Measurements from ENCODE around the gene AK4. TPM values are rescaled to one million over a fixed set of nuclear protein-coding genes. Genes with fewer than 3 reads are reported as not detected.

Gene AK4
- total and polyA plus RNA-seq, 2 donors from 2014 or later = 47.6 to 131 TPM

DNA sequence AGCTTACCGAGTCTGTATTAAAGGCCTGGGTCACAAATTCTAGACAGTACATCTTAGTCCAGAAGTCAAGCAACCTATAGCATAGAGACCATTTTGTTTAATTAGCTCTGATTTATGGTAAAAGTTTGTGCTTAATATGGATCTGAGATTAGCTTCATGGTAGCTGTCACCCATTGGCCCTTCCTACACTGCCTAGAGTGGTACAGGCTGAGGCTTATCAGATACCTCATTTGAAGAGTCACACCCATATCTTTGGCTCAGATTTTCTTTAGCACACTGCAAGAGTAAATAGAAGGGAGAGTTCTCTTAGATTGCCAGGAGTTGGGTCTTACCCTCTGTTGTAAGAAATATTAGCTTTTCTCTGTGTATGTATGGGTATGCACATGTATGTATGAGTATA, 3.6 kb downstream of the AK4 start:
- intact Hi-C loops (cut with DNase I) = no loop called here
- H3K36me3 ChIP-seq (ENCODE audit: control insufficient read depth in 2 of 3, insufficient read depth in 3 of 3, low read length in 3 of 3) = no peaks in the 10 kb centered on the region
- peak overlapping the region; percentile 44 to 53 for H3K27ac ChIP-seq (ENCODE audit: low read depth in 2 of 2, low read length in 2 of 2)

DNA sequence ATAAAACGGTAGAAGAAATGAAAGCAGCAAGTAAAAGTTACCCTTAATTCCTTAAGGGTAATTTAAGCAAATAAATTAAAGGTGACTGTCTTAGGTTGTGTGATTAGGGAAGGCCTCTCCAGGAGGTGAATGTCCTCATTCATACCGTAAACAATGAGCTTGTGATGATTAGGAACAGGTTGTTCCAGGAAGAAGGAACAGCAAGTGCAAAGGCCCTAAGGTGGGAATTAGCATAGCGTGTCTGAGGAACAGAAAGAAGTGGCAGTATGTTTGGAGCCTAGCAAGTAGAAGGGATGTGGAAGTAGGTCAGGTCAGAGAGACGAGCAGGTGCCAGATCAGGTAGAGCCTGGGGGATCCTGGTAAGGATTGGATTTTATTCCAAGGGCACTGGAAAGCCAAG, 5.6 kb downstream of the AK4 start:
- FAIRE-seq (no peak), DNase-seq (no peak)
- Histone ChIP-seq H3K27ac (ENCODE audit: low read depth in 2 of 2, low read length in 2 of 2) (peak overlapping the region; percentile 64 to 73), H3K27me3 (ENCODE audit: control insufficient read depth, insufficient read depth, low read length) (no peaks in the 10 kb centered on the region), H3K4me3 (ENCODE audit: low read length in 3 of 3) (peak overlapping the region in 2 of 3 donors; percentile 26 to 57), H3K9me3 (ENCODE audit: control insufficient read depth in 2 of 3, insufficient read depth in 1 of 3, low read length in 3 of 3) (no peaks in the 10 kb centered on the region), H3K36me3 (ENCODE audit: control insufficient read depth in 2 of 3, insufficient read depth in 3 of 3, low read length in 3 of 3) (no peaks in the 10 kb centered on the region), H3K9ac (ENCODE audit: low read length in 3 of 3) (no peak overlapping the region), H3K4me1 (ENCODE audit: control insufficient read depth in 2 of 3, insufficient read depth in 2 of 3, low read depth in 1 of 3, low read length in 3 of 3) (peaks cover 0 to 8% (median 0%) of the 10 kb centered on the region in 3 donors)
- intact Hi-C loops (cut with DNase I) = no loop called here
- TF ChIP-seq, protein P1, sequence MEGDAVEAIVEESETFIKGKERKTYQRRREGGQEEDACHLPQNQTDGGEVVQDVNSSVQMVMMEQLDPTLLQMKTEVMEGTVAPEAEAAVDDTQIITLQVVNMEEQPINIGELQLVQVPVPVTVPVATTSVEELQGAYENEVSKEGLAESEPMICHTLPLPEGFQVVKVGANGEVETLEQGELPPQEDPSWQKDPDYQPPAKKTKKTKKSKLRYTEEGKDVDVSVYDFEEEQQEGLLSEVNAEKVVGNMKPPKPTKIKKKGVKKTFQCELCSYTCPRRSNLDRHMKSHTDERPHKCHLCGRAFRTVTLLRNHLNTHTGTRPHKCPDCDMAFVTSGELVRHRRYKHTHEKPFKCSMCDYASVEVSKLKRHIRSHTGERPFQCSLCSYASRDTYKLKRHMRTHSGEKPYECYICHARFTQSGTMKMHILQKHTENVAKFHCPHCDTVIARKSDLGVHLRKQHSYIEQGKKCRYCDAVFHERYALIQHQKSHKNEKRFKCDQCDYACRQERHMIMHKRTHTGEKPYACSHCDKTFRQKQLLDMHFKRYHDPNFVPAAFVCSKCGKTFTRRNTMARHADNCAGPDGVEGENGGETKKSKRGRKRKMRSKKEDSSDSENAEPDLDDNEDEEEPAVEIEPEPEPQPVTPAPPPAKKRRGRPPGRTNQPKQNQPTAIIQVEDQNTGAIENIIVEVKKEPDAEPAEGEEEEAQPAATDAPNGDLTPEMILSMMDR (IDR thresholded peaks at IDR 0.05; ENCODE audit: borderline replicate concordance, extremely low read depth, insufficient read depth) = no peak

More for the DNA sequence above, 3.6 kb downstream of the AK4 start:
- TF ChIP-seq, protein P1 (IDR thresholded peaks at IDR 0.05; ENCODE audit: borderline replicate concordance, extremely low read depth, insufficient read depth) = no peak
- Histone ChIP-seq H3K9ac (ENCODE audit: low read length in 3 of 3) (peak overlapping the region in 1 of 3 donors; percentile 89), H3K4me1 (ENCODE audit: control insufficient read depth in 2 of 3, insufficient read depth in 2 of 3, low read depth in 1 of 3, low read length in 3 of 3) (peaks cover 0 to 2% (median 0%) of the 10 kb centered on the region in 3 donors), H3K27me3 (ENCODE audit: control insufficient read depth, insufficient read depth, low read length) (peaks cover 3% of the 10 kb centered on the region), H3K9me3 (ENCODE audit: control insufficient read depth in 2 of 3, insufficient read depth in 1 of 3, low read length in 3 of 3) (no peaks in the 10 kb centered on the region), H3K4me3 (ENCODE audit: low read length in 3 of 3) (peak overlapping the region in 2 of 3 donors; percentile 72 to 84)
- DNase-seq (no peak), FAIRE-seq (no peak)

DNA sequence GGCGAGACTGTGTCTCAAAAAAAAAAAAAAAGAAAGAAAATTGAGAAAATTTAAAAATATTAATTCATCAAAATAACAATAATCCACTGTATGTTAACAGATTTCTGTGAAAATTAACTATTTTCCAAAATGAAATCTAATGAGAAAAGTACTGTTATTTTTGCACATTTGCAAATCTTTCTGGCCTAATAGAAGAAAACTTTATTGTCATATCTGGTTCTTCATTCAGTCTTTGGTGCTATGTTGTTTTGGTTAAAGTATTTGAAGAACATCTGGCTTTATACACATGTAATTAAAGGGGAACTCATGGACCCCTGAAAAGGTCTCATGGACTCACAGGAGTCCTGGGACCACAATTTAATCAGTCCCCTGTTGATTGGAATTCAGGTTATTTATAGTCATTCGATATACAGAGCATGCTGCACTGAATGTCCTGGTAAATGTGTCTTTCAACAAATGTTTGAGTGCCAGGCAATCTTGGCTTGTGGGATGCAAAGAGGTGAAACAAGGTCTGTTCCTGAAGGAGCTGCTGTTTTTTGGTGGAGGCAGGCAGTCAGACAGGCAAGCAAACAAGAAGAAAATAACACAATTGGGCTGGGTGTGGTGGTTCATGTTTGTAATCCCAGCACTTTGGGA, 9.0 kb downstream of the AK4 start:
- no peak for DNase-seq
- Histone ChIP-seq H3K27me3 (ENCODE audit: control insufficient read depth, insufficient read depth, low read length) (no peaks in the 10 kb centered on the region), H3K4me3 (ENCODE audit: low read length in 3 of 3) (no peak overlapping the region), H3K36me3 (ENCODE audit: control insufficient read depth in 2 of 3, insufficient read depth in 3 of 3, low read length in 3 of 3) (no peaks in the 10 kb centered on the region), H3K27ac (ENCODE audit: low read depth in 2 of 2, low read length in 2 of 2) (peak overlapping the region; percentile 5 to 36), H3K9me3 (ENCODE audit: control insufficient read depth in 2 of 3, insufficient read depth in 1 of 3, low read length in 3 of 3) (no peaks in the 10 kb centered on the region), H3K9ac (ENCODE audit: low read length in 3 of 3) (no peak overlapping the region), H3K4me1 (ENCODE audit: control insufficient read depth in 2 of 3, insufficient read depth in 2 of 3, low read depth in 1 of 3, low read length in 3 of 3) (peaks cover 0 to 20% (median 7%) of the 10 kb centered on the region in 3 donors)
- intact Hi-C loops (cut with DNase I) = no loop called here
- TF ChIP-seq, protein P1 (IDR thresholded peaks at IDR 0.05; ENCODE audit: borderline replicate concordance, extremely low read depth, insufficient read depth) = no peak
- no peak for FAIRE-seq

Measured in kidney (tissue), 14 donors.